T-helper 2 cell treated with Interferon-gamma antibody and Interleukin-4, amounts not matched to agents 100 ng/mL and 5 ng/mL, for 36 hours (primary cell): ENCODE results near the gene ICE1. TPM values are rescaled to one million over a fixed set of nuclear protein-coding genes. Genes with fewer than 3 reads are reported as not detected.
"Not testable (repeated sequence)": the region's sequence is repeated elsewhere in the genome, so short reads cannot be mapped to it uniquely, and the experiment has no call there.

Experiments
- intact Hi-C: fragments of 100-400 bp; cut with micrococcal nuclease; formaldehyde crosslinking; loops from one replicate; pipeline ENCODE4 v1.15.1; 2023
- total RNA-seq: library from RNA; stranded (reverse); gene quantifications from 2 replicates; pipeline ENCODE4 v1.2.3, GENCODE V29; 2022

ICE1 gene
- total RNA-seq: 29.5 and 29.9 TPM in 2 replicates

- intact Hi-C loops: loop anchor here (1.0 to 5.0 kb wide), 6 partner anchors 58 to 1405 kb away; partner anchors contain the start of genes MED10, NSUN2 and SRD5A1
Observed at GRCh38 chr5:5421961-5422818, at the start of gene ICE1. Gene ICE1 (plus strand): TSS chr5:5422677. CDS start chr5:5422916, 239 bp downstream.

GRCh38 chr5:5372930-5373329, 49.5 kb upstream of the ICE1 start:
- intact Hi-C loops: no loop called here

GRCh38 chr5:5373351-5373989, 49.0 kb upstream of the ICE1 start:
- intact Hi-C loops: no loop called here

GRCh38 chr5:5374009-5374715, 48.3 kb upstream of the ICE1 start:
- intact Hi-C loops: no loop called here

GRCh38 chr5:5377780-5378179, 44.7 kb upstream of the ICE1 start:
- intact Hi-C loops: no loop called here

- intact Hi-C loops: no loop called here
Observed at GRCh38 chr5:5378531-5378930, 43.9 kb upstream of the ICE1 start.

- intact Hi-C loops: no loop called here
Observed at GRCh38 chr5:5380298-5380697, 42.2 kb upstream of the ICE1 start.

GRCh38 chr5:5381310-5381913, 41.1 kb upstream of the ICE1 start:
- intact Hi-C loops: no loop called here

GRCh38 chr5:5383461-5383860, 39.0 kb upstream of the ICE1 start:
- intact Hi-C loops: no loop called here

GRCh38 chr5:5384660-5385330, 37.7 kb upstream of the ICE1 start:
- intact Hi-C loops: no loop called here

GRCh38 chr5:5385331-5385662, 37.2 kb upstream of the ICE1 start:
- intact Hi-C loops: no loop called here

- intact Hi-C loops: no loop called here
Observed at GRCh38 chr5:5386329-5386728, 36.1 kb upstream of the ICE1 start.

GRCh38 chr5:5387192-5387591, 35.3 kb upstream of the ICE1 start:
- intact Hi-C loops: no loop called here

GRCh38 chr5:5387777-5388176, 34.7 kb upstream of the ICE1 start:
- intact Hi-C loops: no loop called here

GRCh38 chr5:5390121-5390869, 32.2 kb upstream of the ICE1 start:
- intact Hi-C loops: not testable (repeated sequence)

GRCh38 chr5:5392504-5392903, 30.0 kb upstream of the ICE1 start:
- intact Hi-C loops: not testable (repeated sequence)

- intact Hi-C loops: not testable (repeated sequence)
Observed at GRCh38 chr5:5394384-5394986, 28.0 kb upstream of the ICE1 start.

- intact Hi-C loops: not testable (repeated sequence)
Observed at GRCh38 chr5:5395093-5395492, 27.4 kb upstream of the ICE1 start.

- intact Hi-C loops: no loop called here
Observed at GRCh38 chr5:5398071-5398470, 24.4 kb upstream of the ICE1 start.

GRCh38 chr5:5401095-5401494, 21.4 kb upstream of the ICE1 start:
- intact Hi-C loops: no loop called here
